HepG2 (cell line): ENCODE data around the gene OSR1. TPM values are rescaled to one million over a fixed set of nuclear protein-coding genes. Genes with fewer than 3 reads are reported as not detected.

Source experiments
- FOXP1 ChIP-seq, 2 experiments: fragments of 450-650 bp in 1 of 2; IDR thresholded peaks; 2 replicates each; pipeline ENCODE4 v1.6.1; 2017 to 2018; ENCODE audit warnings: antibody characterized with exemption in 1 of 2
- GPN1 ChIP-seq: sonication (generic); formaldehyde crosslinking; IDR thresholded peaks from 2 replicates; pipeline ENCODE4 v1.5.1; 2020; ENCODE audit warnings: missing genetic modification reagents, borderline replicate concordance
- HNF4A ChIP-seq: sonication (generic); formaldehyde crosslinking; IDR thresholded peaks from 2 replicates; pipeline ENCODE4 v1.4.0; 2020; ENCODE audit warnings: missing genetic modification reagents
- HNF4G ChIP-seq, 2 experiments: sonication (generic) in 1 of 2; formaldehyde crosslinking in 1 of 2; IDR thresholded peaks; 2 replicates each; pipeline versions ENCODE4 v1.4.0 to v1.6.1; 2011 to 2020; ENCODE audit warnings: borderline replicate concordance in 2 of 2, low read depth in 2 of 2, mild to moderate bottlenecking in 2 of 2, low read length in 1 of 2, missing genetic modification reagents in 1 of 2, moderate library complexity in 1 of 2
- MTA1 ChIP-seq: sonication (generic); formaldehyde crosslinking; IDR thresholded peaks from 2 replicates; pipeline ENCODE4 v1.4.0; 2020; ENCODE audit warnings: missing genetic modification reagents, mild to moderate bottlenecking, borderline replicate concordance
- PAX8 ChIP-seq: sonication (generic); formaldehyde crosslinking; IDR thresholded peaks from 2 replicates; pipeline ENCODE4 v1.8.0; 2022; ENCODE audit warnings: mild to moderate bottlenecking, missing genetic modification reagents, borderline replicate concordance
- TSC22D2 ChIP-seq: sonication (generic); formaldehyde crosslinking; IDR thresholded peaks from 2 replicates; pipeline ENCODE4 v1.5.1; 2020; ENCODE audit warnings: missing genetic modification reagents, mild to moderate bottlenecking, borderline replicate concordance
- ZMYM4 ChIP-seq: sonication (generic); formaldehyde crosslinking; IDR thresholded peaks from 2 replicates; pipeline ENCODE4 v1.8.1; 2023; ENCODE audit warnings: mild to moderate bottlenecking, missing genetic modification reagents
- ZNF501 ChIP-seq: sonication (generic); formaldehyde crosslinking; IDR thresholded peaks from 2 replicates; pipeline ENCODE4 v1.5.1; 2020; ENCODE audit warnings: mild to moderate bottlenecking, moderate library complexity, missing genetic modification reagents
- polyA plus RNA-seq, 8 experiments: library from polyadenylated mRNA; depleted of rRNA in 3 of 8; stranded (reverse) in 7 of 8; unstranded in 1 of 8; fragments of >200 nt; fragmentation: Illumina TruSeq in 4 of 8; extraction: Trizol in 4 of 8; gene quantifications; 2 replicates each; pipeline versions ENCODE4 v1.2.1 to v1.2.3, GENCODE V29; 2011 to 2016; ENCODE audit warnings: low read depth in 4 of 8, missing spikeins in 1 of 8, mixed read lengths in 1 of 8; ENCODE audit not compliant: insufficient read depth in 1 of 8
- total RNA-seq, 5 experiments: library from RNA; depleted of rRNA; stranded (reverse); fragments of >200 nt; fragmentation: Illumina TruSeq; extraction: Trizol; gene quantifications; 2 replicates each; pipeline ENCODE4 v1.2.3, GENCODE V29; 2016; ENCODE audit warnings: low read depth in 1 of 5
- TF ChIP-seq, protein P1 (sequence below): sonication (generic); formaldehyde crosslinking; IDR thresholded peaks from 2 replicates; pipeline ENCODE4 v1.4.0; 2020; ENCODE audit warnings: missing genetic modification reagents
- TF ChIP-seq, protein P2 (sequence below): sonication (generic); formaldehyde crosslinking; IDR thresholded peaks from one replicate; pipeline ENCODE4 v1.5.1; 2020; ENCODE audit warnings: mild to moderate bottlenecking, missing genetic modification reagents; ENCODE audit errors: not compliant biosample characterization
- TF ChIP-seq, protein P3 (sequence below): sonication (generic); formaldehyde crosslinking; IDR thresholded peaks from 2 replicates; pipeline ENCODE4 v1.4.0; 2020; ENCODE audit warnings: missing genetic modification reagents
- TF ChIP-seq, protein P4 (sequence below): sonication (generic); formaldehyde crosslinking; IDR thresholded peaks from 2 replicates; pipeline ENCODE4 v1.4.0; 2020; ENCODE audit warnings: mild to moderate bottlenecking, missing genetic modification reagents

The OSR1 gene
- total and polyA plus RNA-seq, 2 of the 13 experiments (the other 11 are each of a cell fraction or from before 2014, with no cell fraction given) = 0.63 to 1.1 TPM

DNA sequence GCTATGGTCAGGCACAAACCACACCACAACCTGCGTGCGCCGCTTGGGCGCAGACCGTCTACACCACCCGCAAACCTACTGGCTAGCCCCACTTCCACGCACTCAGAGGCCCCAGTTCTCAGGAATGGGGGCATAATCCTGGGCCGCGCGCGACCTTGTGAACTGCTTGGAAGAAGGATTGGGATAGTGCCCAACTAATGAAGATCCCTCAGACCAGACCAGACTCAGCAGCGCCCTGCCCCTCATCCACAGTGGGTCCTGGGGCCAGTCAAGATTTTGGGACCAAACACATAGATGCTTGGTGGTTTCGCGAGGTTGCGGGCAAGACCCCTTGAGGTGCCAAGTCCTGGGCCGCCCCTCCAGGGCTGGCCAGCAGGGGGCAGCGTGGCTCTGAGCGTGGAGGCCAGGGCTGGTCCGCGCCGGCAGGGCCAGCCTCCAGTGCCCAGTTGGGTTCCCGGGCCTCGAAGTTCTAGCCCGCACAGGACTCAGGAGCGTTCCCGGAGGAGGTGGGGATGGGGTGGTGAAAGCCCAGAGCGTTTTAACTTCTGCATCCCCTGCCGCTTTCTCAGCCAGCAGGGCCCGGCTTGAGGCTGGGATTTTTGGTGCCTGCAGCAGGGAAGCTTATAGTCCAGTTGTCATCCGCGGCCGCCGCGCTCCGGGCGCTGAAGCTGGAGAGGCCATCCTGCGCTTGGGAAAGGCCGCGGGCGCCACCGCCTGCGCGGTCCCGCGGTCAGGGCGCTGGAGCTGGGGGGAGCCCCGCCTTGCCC, 8.3 kb downstream of the OSR1 start (continued):
- TF ChIP-seq, protein P1, sequence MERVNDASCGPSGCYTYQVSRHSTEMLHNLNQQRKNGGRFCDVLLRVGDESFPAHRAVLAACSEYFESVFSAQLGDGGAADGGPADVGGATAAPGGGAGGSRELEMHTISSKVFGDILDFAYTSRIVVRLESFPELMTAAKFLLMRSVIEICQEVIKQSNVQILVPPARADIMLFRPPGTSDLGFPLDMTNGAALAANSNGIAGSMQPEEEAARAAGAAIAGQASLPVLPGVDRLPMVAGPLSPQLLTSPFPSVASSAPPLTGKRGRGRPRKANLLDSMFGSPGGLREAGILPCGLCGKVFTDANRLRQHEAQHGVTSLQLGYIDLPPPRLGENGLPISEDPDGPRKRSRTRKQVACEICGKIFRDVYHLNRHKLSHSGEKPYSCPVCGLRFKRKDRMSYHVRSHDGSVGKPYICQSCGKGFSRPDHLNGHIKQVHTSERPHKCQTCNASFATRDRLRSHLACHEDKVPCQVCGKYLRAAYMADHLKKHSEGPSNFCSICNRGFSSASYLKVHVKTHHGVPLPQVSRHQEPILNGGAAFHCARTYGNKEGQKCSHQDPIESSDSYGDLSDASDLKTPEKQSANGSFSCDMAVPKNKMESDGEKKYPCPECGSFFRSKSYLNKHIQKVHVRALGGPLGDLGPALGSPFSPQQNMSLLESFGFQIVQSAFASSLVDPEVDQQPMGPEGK = no peak
- TF ChIP-seq ZMYM4 = peak; percentile 58; the same call in 1 of the 2 replicates
- no peak; the same call in 1 of the 2 replicates for TF ChIP-seq ZNF501 (CRISPR knock-in tag)
- TF ChIP-seq TSC22D2 (CRISPR knock-in tag) = no peak
- TF ChIP-seq HNF4A (CRISPR knock-in tag) = no peak
- TF ChIP-seq MTA1 (CRISPR knock-in tag) = no peak
- TF ChIP-seq HNF4G (IDR thresholded peaks at IDR 0.05; ENCODE audit: borderline replicate concordance, low read depth, low read length) = no peak
- 0 out of 2 replicates have a peak, but pooled peaks have one; percentile 49 for TF ChIP-seq HNF4G (CRISPR knock-in tag; IDR thresholded peaks at IDR 0.05; ENCODE audit: borderline replicate concordance, low read depth)
- no peak for TF ChIP-seq GPN1 (CRISPR knock-in tag)
- TF ChIP-seq FOXP1 (IDR thresholded peaks at IDR 0.05) = no peak
- no peak for TF ChIP-seq FOXP1 (CRISPR knock-in tag; IDR thresholded peaks at IDR 0.05)
- TF ChIP-seq, protein P2, sequence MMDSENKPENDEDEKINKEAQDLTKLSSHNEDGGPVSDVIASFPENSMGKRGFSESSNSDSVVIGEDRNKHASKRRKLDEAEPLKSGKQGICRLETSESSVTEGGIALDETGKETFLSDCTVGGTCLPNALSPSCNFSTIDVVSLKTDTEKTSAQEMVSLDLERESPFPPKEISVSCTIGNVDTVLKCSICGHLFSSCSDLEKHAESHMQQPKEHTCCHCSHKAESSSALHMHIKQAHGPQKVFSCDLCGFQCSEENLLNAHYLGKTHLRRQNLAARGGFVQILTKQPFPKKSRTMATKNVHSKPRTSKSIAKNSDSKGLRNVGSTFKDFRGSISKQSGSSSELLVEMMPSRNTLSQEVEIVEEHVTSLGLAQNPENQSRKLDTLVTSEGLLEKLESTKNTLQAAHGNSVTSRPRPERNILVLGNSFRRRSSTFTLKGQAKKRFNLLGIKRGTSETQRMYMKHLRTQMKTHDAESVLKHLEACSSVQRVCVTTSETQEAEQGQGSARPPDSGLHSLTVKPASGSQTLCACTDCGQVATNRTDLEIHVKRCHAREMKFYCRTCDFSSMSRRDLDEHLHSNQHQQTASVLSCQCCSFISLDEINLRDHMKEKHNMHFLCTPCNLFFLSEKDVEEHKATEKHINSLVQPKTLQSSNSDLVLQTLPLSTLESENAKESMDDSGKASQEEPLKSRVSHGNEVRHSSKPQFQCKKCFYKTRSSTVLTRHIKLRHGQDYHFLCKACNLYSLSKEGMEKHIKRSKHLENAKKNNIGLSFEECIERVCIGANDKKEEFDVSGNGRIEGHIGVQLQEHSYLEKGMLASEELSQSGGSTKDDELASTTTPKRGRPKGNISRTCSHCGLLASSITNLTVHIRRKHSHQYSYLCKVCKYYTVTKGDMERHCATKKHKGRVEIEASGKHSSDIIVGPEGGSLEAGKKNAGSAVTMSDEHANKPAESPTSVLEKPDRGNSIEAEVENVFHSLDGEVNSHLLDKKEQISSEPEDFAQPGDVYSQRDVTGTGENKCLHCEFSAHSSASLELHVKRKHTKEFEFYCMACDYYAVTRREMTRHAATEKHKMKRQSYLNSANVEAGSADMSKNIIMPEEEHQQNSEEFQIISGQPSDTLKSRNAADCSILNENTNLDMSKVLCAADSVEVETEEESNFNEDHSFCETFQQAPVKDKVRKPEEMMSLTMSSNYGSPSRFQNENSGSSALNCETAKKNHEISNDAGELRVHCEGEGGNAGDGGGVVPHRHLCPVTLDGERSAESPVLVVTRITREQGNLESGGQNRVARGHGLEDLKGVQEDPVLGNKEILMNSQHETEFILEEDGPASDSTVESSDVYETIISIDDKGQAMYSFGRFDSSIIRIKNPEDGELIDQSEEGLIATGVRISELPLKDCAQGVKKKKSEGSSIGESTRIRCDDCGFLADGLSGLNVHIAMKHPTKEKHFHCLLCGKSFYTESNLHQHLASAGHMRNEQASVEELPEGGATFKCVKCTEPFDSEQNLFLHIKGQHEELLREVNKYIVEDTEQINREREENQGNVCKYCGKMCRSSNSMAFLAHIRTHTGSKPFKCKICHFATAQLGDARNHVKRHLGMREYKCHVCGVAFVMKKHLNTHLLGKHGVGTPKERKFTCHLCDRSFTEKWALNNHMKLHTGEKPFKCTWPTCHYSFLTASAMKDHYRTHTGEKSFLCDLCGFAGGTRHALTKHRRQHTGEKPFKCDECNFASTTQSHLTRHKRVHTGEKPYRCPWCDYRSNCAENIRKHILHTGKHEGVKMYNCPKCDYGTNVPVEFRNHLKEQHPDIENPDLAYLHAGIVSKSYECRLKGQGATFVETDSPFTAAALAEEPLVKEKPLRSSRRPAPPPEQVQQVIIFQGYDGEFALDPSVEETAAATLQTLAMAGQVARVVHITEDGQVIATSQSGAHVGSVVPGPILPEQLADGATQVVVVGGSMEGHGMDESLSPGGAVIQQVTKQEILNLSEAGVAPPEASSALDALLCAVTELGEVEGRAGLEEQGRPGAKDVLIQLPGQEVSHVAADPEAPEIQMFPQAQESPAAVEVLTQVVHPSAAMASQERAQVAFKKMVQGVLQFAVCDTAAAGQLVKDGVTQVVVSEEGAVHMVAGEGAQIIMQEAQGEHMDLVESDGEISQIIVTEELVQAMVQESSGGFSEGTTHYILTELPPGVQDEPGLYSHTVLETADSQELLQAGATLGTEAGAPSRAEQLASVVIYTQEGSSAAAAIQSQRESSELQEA (CRISPR knock-in tag) = no peak
- no peak for TF ChIP-seq PAX8 (CRISPR knock-in tag)
- TF ChIP-seq, protein P3, sequence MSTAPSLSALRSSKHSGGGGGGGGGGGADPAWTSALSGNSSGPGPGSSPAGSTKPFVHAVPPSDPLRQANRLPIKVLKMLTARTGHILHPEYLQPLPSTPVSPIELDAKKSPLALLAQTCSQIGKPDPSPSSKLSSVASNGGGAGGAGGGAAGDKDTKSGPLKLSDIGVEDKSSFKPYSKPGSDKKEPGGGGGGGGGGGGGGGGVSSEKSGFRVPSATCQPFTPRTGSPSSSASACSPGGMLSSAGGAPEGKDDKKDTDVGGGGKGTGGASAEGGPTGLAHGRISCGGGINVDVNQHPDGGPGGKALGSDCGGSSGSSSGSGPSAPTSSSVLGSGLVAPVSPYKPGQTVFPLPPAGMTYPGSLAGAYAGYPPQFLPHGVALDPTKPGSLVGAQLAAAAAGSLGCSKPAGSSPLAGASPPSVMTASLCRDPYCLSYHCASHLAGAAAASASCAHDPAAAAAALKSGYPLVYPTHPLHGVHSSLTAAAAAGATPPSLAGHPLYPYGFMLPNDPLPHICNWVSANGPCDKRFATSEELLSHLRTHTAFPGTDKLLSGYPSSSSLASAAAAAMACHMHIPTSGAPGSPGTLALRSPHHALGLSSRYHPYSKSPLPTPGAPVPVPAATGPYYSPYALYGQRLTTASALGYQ (CRISPR knock-in tag) = no peak
- TF ChIP-seq, protein P4, sequence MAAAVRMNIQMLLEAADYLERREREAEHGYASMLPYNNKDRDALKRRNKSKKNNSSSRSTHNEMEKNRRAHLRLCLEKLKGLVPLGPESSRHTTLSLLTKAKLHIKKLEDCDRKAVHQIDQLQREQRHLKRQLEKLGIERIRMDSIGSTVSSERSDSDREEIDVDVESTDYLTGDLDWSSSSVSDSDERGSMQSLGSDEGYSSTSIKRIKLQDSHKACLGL (CRISPR knock-in tag) = no peak
